ENCODE measurements around the gene CDH12.
"Not testable (repeated sequence)": the region's sequence is repeated elsewhere in the genome, so short reads cannot be mapped to it uniquely, and the experiment has no call there.

The CDH12 gene

GRCh38 chr5:22852807-22853660 lies at the start of gene CDH12:
Gene CDH12, minus strand, starts transcription at chr5:22853344.
- DNase-seq: no peak

DNA sequence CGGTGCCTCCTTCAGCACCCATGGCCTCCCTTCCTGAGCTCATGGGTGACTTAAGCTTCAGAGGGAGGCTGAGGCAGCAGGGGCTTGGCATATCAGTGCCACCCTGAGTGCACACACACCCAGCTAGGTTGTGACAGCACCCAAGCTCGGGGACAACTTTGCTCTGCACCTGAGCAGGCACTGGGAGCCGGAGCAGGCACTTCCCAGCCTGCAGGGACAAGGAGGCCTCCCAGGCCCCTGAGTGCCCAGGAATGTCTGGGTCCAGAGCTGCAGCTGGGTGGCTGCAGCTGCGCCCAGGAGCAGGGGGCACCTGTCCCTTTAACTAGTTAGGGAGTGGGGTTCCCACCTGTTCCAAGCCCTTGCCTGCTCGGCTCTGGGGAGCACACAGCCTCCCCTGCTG lies 48.7 kb upstream of the CDH12 start:
- no peak for DNase-seq

DNA sequence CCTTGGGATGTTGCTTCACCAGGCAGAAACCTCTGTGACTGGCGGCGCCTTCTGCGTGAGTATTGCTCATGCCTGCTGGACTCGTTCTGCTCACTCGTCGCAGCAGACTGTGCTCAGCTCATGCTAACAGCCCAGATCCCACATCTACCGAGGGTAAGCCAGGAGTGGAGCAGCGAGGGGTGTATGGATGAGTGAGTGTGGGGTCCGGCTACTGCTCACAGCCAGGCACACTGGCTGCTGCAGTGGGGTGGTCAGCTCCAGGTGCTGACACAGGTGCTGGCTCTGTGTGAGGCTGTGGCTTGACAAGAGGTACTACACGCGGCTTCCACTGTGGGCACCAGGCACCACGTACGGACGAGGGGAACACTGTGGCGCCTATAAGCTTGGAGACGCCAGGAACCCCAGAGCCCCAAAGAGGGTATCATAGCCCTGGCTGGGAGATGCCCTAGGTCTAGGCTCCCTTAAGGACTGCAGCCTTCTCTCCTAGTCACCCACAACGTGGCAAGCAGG lies 47.7 kb upstream of the CDH12 start:
- DNase-seq: no peak

- no peak for DNase-seq
Measured at GRCh38 chr5:22899341-22899740, 46.2 kb upstream of the CDH12 start.

- DNase-seq: no peak
Measured at GRCh38 chr5:22896152-22896551, 43.0 kb upstream of the CDH12 start.

- DNase-seq: no peak
Measured at GRCh38 chr5:22892441-22892840, 39.3 kb upstream of the CDH12 start.

- no peak for DNase-seq
Measured at GRCh38 chr5:22889720-22890119, 36.6 kb upstream of the CDH12 start.

DNA sequence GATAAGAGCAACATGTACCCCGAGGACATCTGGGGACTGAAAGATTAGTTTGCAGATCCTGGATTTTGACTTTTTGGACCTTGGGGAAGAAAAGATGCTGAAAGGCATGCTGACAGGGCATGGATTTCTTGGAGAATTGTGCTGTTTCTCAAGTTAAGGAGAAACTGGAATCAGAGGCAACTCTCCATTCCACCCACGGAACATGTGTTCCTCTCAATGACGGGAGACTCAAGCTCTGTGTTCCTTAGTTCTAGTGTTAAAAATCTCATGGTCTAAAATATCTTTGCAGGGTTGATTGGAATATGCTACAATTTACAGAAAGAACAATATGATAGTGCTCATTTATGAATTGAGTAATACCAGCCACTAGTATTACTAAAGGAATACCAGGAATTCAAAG lies 34.4 kb upstream of the CDH12 start:
- no peak for DNase-seq

GRCh38 chr5:22858911-22859310 lies 5.8 kb upstream of the CDH12 start:
- DNase-seq: not testable (repeated sequence)

DNA sequence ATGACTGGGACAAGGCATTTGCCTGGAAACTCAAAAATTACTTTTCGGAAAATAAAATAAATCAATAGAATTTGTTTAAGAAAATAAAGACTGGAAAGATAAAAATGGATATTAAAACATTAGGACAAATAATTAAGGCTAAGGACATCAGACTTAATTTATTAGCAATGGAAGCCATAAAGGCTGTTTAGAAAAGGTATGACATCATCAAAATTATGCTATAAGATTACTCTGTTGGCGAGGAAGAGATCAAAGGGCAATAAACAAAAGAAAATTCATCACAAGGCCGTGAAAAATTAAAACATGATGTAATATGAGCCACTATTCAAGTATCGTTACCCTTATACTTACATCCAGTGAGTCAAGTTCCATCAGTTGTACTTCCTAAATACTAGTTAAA lies 2.7 kb upstream of the CDH12 start:
- no peak for DNase-seq

DNA sequence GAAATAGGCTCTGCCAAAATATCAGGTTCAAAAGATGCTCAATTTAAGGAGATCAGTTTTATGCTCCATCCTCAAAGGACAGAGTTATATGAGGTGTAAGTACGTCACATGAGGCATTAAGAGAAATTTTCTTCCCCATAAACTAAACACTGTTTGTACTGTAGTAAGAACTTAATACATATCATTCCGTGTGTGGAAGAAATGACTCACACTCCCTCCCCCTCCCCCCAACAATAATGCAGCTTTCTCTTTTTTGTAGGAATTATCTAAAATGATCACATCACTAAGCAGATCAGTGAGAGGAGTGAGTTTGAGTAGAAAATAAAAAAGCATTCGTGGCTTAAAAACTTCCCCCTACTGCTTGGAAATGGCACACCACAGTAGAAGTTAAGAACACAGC lies 2.2 kb downstream of the CDH12 start:
- no peak for DNase-seq

DNA sequence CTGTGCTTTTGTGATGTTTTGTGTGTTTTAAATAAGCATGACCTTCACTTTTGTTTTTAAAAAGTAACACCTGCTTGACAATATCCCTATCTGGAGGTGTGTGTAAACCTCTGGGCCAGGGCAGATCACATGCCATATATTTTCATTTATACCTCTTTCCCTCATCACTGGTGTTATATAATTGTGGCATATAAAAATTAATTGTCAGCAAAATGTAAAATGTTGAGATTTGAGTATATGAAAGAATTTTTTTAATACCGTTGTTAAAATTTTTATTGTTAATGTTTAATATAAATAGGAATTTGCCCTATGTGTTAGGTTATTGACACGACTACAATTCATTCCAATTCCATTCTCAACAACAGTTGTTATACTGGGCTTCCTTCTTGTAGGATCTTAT lies 6.5 kb downstream of the CDH12 start:
- no peak for DNase-seq

- no peak for DNase-seq
Measured at GRCh38 chr5:22844636-22845035, 8.5 kb downstream of the CDH12 start.

GRCh38 chr5:22844155-22844554 lies 9.0 kb downstream of the CDH12 start:
- DNase-seq: no peak

DNA sequence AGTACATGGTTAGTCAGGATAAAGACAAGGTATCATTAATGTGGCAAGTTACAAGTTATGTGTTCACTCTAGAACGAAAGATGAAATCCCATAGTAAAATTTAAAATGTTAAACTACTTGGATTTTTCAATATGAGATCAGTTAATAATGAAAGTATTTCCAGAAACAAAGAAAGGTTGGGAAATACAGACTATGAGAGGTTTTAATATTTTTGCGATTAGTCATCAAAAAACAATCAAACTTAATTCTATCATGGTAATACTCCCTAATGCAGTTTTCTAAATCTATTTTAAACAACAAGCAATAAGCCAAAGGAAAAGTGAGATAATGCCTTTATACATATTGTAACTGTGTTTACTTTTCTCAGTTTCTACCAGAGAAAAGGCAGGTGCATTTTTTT lies 10.6 kb downstream of the CDH12 start:
- no peak for DNase-seq

GRCh38 chr5:22837803-22838202 lies 15.3 kb downstream of the CDH12 start:
- no peak for DNase-seq

DNA sequence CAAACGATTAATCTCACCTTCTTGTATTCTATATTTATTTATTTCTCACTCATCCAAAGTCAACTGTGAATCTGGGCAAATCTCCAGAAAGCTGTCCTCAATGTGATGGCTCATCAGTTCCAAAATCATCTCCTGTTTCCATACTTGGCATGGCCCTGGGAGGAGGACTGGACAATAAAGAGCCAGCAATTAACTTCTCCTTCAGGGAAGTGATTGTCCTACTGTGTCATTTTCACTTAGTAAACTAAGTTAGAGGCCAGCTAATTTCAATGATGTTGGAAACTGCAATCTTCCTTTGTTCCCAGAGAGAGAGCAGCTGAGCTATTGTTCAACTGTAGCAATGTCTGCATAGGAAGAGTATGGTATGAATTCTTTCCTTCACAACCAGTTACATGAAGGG lies 17.5 kb downstream of the CDH12 start:
- no peak for DNase-seq

- no peak for DNase-seq
Measured at GRCh38 chr5:22793463-22793862, 59.7 kb downstream of the CDH12 start.

- no peak for DNase-seq
Measured at GRCh38 chr5:22787807-22788206, 65.3 kb downstream of the CDH12 start.

DNA sequence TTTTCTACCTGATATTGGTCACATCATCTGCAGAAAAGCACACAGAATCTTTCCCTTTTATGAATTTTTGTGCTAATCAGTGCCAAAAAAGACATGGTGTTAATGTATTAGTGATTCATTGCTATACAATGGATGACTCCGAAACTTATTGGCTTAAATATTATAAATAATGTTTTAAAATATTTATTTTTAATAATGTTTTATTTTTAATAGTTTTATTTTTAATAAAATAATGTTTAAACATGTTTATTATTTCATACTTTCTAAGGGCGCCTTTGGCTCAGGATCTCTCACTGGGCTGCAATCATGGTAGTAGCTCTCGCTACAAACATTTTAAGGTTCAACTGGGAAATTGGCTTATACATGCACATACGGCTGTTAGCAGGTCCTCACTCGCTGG lies 65.7 kb downstream of the CDH12 start:
- no peak for DNase-seq

DNA sequence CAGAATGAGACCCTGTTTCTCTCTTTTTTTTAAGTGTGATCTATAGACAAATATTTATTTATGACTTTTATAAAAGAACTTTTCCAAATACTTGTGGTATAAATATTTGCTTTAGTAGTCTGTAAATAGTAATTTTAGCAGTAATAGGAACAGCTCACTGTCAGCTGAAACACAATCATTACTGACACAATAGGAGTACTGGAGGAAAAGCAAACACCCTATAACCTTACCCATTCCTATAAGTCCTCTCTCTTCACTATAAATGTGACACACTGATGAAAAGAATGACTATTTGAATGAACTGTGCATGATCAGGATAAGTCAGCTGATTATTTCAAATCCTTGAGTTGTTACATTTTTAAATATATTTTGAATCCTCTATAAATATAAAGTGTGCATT lies 72.4 kb downstream of the CDH12 start:
- DNase-seq: no peak

GRCh38 chr5:22779499-22779898 lies 73.6 kb downstream of the CDH12 start:
- DNase-seq: no peak

DNA sequence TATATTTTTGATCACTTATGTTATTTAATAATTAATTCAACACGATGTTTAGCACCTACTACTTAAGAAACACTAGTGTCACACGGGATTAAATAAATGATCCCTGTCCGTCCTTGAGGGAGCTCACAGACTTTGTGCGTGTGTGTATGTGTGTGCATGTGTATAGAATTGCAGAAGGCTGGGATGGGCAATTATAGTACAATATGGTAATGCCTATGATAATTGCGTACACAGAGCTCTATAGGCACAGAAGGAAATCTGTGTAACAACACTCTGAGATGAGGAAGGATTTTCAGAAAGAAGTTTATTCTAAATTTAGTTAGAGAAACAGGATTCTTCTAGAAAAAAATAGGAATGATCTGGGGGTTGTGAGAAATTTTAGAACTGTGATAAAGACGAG lies 76.9 kb downstream of the CDH12 start:
- DNase-seq: no peak

GRCh38 chr5:22774214-22774613 lies 78.9 kb downstream of the CDH12 start:
- DNase-seq: not testable (repeated sequence)

DNA sequence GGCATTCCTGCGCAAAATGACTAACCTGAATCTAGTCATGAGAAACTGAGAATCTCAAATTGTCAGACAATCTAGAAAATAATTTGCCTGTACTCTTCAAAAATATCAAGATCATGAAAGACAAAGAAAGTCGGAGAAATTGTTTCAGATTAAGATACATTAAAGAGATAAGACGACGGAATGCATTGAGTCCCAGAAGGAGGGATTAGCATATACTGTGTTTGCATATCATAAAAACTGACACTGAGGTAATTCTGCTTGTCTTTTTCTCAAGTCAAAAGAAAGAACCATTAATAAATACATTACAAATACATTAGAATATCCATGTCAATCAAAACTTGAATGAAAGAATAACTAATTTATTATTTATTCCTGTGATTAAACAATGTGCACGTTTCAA lies 88.4 kb downstream of the CDH12 start:
- no peak for DNase-seq

Measured in activated gamma-delta T cell treated with Interleukin-2 at 50 U/mL for 16 hours (primary cell).